ENCODE measurements around the gene EFR3B.

EFR3B gene

GRCh38 chr2:25197336-25198208, 155.7 kb downstream of the EFR3B start:
- no peak for DNase-seq

GRCh38 chr2:25198209-25198525, 156.3 kb downstream of the EFR3B start:
- DNase-seq: no peak

- no peak for DNase-seq
Observed at GRCh38 chr2:25198576-25198975, 156.7 kb downstream of the EFR3B start.

- no peak for DNase-seq
Observed at GRCh38 chr2:25201265-25201664, 159.4 kb downstream of the EFR3B start.

- DNase-seq: no peak
Observed at GRCh38 chr2:25201794-25202193, 159.9 kb downstream of the EFR3B start.

GRCh38 chr2:25202275-25202674, 160.4 kb downstream of the EFR3B start:
- DNase-seq: no peak

GRCh38 chr2:25204190-25204838, 162.4 kb downstream of the EFR3B start:
- no peak for DNase-seq

- no peak for DNase-seq
Observed at GRCh38 chr2:25207078-25207545, 165.2 kb downstream of the EFR3B start.

Data from stimulated activated CD4-positive, alpha-beta T cell treated with anti-CD3 and anti-CD28 coated beads, Interleukin-12 subunit alpha, Interleukin-12 subunit beta, amount 100 ng/mL, for 4 hours (primary cell).